Ovary (tissue), 9 donors: ENCODE results near the gene TSPAN13. TPM values are rescaled to one million over a fixed set of nuclear protein-coding genes. Genes with fewer than 3 reads are reported as not detected.
"Not testable (repeated sequence)": the region's sequence is repeated elsewhere in the genome, so short reads cannot be mapped to it uniquely, and the experiment has no call there.

Experiments
- DNase-seq, 5 donors: peaks; one replicate each; pipeline ENCODE4 v3.0.0-alpha.2; 2019 to 2020
- H3K27ac ChIP-seq, 2 donors: fragments of 200-600 bp; one replicate each; pipeline versions ENCODE4 v1.5.1 to v1.8.0; 2019 to 2022
- H3K27me3 ChIP-seq: fragments of 200-600 bp; one replicate; pipeline ENCODE4 v1.8.0; 2022
- H3K36me3 ChIP-seq: fragments of 200-600 bp; sonication (generic); one replicate; pipeline ENCODE4 v1.5.1; 2019
- H3K4me1 ChIP-seq: one replicate; pipeline ENCODE4 v1.8.1; 2013; ENCODE audit warnings: mild to moderate bottlenecking, moderate library complexity; ENCODE audit not compliant: insufficient read depth
- H3K4me3 ChIP-seq: fragments of 200-600 bp; sonication (generic); one replicate; pipeline ENCODE4 v1.5.1; 2017
- H3K9me3 ChIP-seq, 2 donors: fragments of 200-600 bp in 1 of 2; sonication (generic) in 1 of 2; one replicate each; pipeline versions ENCODE4 v1.5.1 to v1.8.1; 2013 to 2019; ENCODE audit warnings: mild to moderate bottlenecking in 1 of 2, moderate library complexity in 1 of 2
- CTCF ChIP-seq, 3 donors: fragments of 450-650 bp in 2 of 3; fragments of 200-600 bp in 1 of 3; IDR thresholded peaks; one replicate each; pipeline versions ENCODE4 v1.5.1 to v1.8.0; 2016 to 2022; ENCODE audit warnings: antibody characterized with exemption in 3 of 3, mild to moderate bottlenecking in 1 of 3
- EP300 ChIP-seq: sonication (generic); formaldehyde crosslinking; IDR thresholded peaks from one replicate; pipeline ENCODE4 v1.6.1; 2017; ENCODE audit warnings: antibody characterized with exemption
- POLR2A ChIP-seq: fragments of 450-650 bp; IDR thresholded peaks from one replicate; pipeline ENCODE4 v1.6.1; 2017; ENCODE audit warnings: antibody characterized with exemption, mild to moderate bottlenecking, moderate library complexity
- WGBS, 3 donors: extraction: QIAGEN DNeasy Blood & Tissue Kit in 1 of 3; methylation state at CpG; one replicate each; pipeline versions ENCODE4 v1.1.5 to v1.1.7; 2013 to 2017; 5-methylcytosine and 5-hydroxymethylcytosine counted together
- intact Hi-C, 4 donors: fragments of 100-400 bp; cut with DNase I; formaldehyde crosslinking; loops; one replicate each; pipeline versions ENCODE4 v1.11.0 to v1.15.1; 2022 to 2023
- polyA plus RNA-seq, 2 donors: library from polyadenylated mRNA; stranded (reverse); fragments of 200-250 nt in 1 of 2; fragments of 350-450 nt in 1 of 2; fragmentation: Illumina TruSeq in 1 of 2; extraction: RNeasy Lipid Tissue Mini Kit (QIAGEN cat#74804) in 1 of 2; gene quantifications; one replicate each; pipeline ENCODE4 v1.2.3, GENCODE V29; 2013 to 2014
- total RNA-seq, 7 donors: library from RNA; depleted of rRNA in 2 of 7; stranded (reverse); fragments of >200 nt in 2 of 7; fragmentation: NEBNext Ultra II Directional in 3 of 7; extraction: Animal tissue kit (Norgen Biotek cat#: 25700) in 3 of 7; gene quantifications; one replicate each; pipeline versions ENCODE4 v1.1.0 to v1.2.4, GENCODE V29; 2016 to 2023
- donor health status: DM: no; HTN: no; CAD: no; lungs with moderate emphysema.
- donor health status: DM: no; HTN: no; CAD: no.
- donor health status: Bipolar disorder and iron deficiency.
- donor health status: DM: yes; HTN: yes; CAD: no.
- donor health status: DM: no; HTN: no; CAD: no.
- donor health status: DM: yes; HTN: yes; CAD: no.

The TSPAN13 gene
- total and polyA plus RNA-seq, 9 donors, result 0.72 to 23.4 (median 4.2) TPM

GRCh38 chr7:16762177-16762576 lies 8.6 kb downstream of the TSPAN13 start:
- intact Hi-C loops, result no loop called here
- H3K36me3 ChIP-seq, result no peaks in the 10 kb centered on the region
- H3K27me3 ChIP-seq, result no peaks in the 10 kb centered on the region
- no peak for DNase-seq
- H3K9me3 ChIP-seq, result no peaks in the 10 kb centered on the region
- no peaks in the 10 kb centered on the region for H3K4me1 ChIP-seq
- 89 to 95% (median 91%) methylated on average over 4 of the region's 4 CpGs for WGBS, 3 donors
- no peak overlapping the region for H3K4me3 ChIP-seq
- TF ChIP-seq EP300, result no peak
- no peak for TF ChIP-seq POLR2A
- TF ChIP-seq CTCF (IDR thresholded peaks at IDR 0.05), result no peak
- no peak overlapping the region for H3K27ac ChIP-seq

- TF ChIP-seq CTCF (IDR thresholded peaks at IDR 0.05) (no peak), POLR2A (no peak), EP300 (no peak)
- Histone ChIP-seq H3K27me3 (no peaks in the 10 kb centered on the region), H3K27ac (no peak overlapping the region), H3K36me3 (no peaks in the 10 kb centered on the region), H3K9me3 (no peaks in the 10 kb centered on the region), H3K4me1 (no peaks in the 10 kb centered on the region), H3K4me3 (no peak overlapping the region)
- 92 to 96% (median 95%) methylated on average over 3 of the region's 3 CpGs for WGBS, 3 donors
- intact Hi-C loops, result no loop called here
- DNase-seq, result no peak
Observed at GRCh38 chr7:16764942-16765341, 11.4 kb downstream of the TSPAN13 start.

GRCh38 chr7:16765436-16765859 lies 11.9 kb downstream of the TSPAN13 start:
- intact Hi-C loops, result no loop called here
- Histone ChIP-seq H3K9me3 (no peaks in the 10 kb centered on the region), H3K4me3 (no peak overlapping the region), H3K4me1 (no peaks in the 10 kb centered on the region), H3K36me3 (no peaks in the 10 kb centered on the region), H3K27me3 (no peaks in the 10 kb centered on the region), H3K27ac (no peak overlapping the region)
- DNase-seq, result no peak
- 82 to 92% (median 91%) methylated on average over 2 of the region's 2 CpGs for WGBS, 3 donors
- TF ChIP-seq EP300 (no peak), POLR2A (no peak), CTCF (IDR thresholded peaks at IDR 0.05) (no peak)

GRCh38 chr7:16769994-16770393 lies 16.4 kb downstream of the TSPAN13 start:
- H3K36me3 ChIP-seq, intact Hi-C loops, DNase-seq, H3K27me3 ChIP-seq, H3K4me1 ChIP-seq, H3K27ac ChIP-seq, H3K9me3 ChIP-seq, H3K4me3 ChIP-seq: not testable (repeated sequence)
- WGBS, 3 donors, result 93 to 96% (median 95%) methylated on average over 3 of the region's 3 CpGs

GRCh38 chr7:16770657-16771329 lies 17.2 kb downstream of the TSPAN13 start:
- intact Hi-C loops, result no loop called here
- H3K36me3 ChIP-seq, result no peaks in the 10 kb centered on the region
- 74 to 85% (median 76%) methylated on average over 6 of the region's 6 CpGs for WGBS, 3 donors
- DNase-seq, result no peak
- no peak overlapping the region for H3K27ac ChIP-seq
- no peak overlapping the region for H3K4me3 ChIP-seq
- TF ChIP-seq EP300, result no peak
- no peak for TF ChIP-seq POLR2A
- H3K27me3 ChIP-seq, result no peaks in the 10 kb centered on the region
- H3K9me3 ChIP-seq, result no peaks in the 10 kb centered on the region
- no peaks in the 10 kb centered on the region for H3K4me1 ChIP-seq
